Mammary epithelial cell (primary cell): ENCODE data around the gene CCDC33.

ENCODE experiments used
- EZH2 ChIP-seq: IDR thresholded peaks from 2 replicates; pipeline ENCODE4 v1.6.1; 2012; ENCODE audit warnings: low read length, inconsistent platforms, borderline replicate concordance
- TF ChIP-seq, protein P1 (sequence below), 2 donors: IDR thresholded peaks in 1 of 2; conservative IDR thresholded peaks in 1 of 2; 2 replicates each; pipeline ENCODE4 v1.5.1; 2011 to 2012; ENCODE audit warnings: inconsistent platforms in 2 of 2, low read length in 2 of 2, mild to moderate bottlenecking in 2 of 2, control low read depth in 1 of 2, low read depth in 1 of 2; ENCODE audit not compliant: insufficient read depth in 1 of 2; ENCODE audit errors: extremely low read depth in 1 of 2

- TF ChIP-seq, protein P1, sequence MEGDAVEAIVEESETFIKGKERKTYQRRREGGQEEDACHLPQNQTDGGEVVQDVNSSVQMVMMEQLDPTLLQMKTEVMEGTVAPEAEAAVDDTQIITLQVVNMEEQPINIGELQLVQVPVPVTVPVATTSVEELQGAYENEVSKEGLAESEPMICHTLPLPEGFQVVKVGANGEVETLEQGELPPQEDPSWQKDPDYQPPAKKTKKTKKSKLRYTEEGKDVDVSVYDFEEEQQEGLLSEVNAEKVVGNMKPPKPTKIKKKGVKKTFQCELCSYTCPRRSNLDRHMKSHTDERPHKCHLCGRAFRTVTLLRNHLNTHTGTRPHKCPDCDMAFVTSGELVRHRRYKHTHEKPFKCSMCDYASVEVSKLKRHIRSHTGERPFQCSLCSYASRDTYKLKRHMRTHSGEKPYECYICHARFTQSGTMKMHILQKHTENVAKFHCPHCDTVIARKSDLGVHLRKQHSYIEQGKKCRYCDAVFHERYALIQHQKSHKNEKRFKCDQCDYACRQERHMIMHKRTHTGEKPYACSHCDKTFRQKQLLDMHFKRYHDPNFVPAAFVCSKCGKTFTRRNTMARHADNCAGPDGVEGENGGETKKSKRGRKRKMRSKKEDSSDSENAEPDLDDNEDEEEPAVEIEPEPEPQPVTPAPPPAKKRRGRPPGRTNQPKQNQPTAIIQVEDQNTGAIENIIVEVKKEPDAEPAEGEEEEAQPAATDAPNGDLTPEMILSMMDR (conservative IDR thresholded peaks at IDR 0.05 in 1 of 2, IDR thresholded peaks at IDR 0.05 in 1 of 2; ENCODE audit: extremely low read depth in 1 of 2, insufficient read depth in 1 of 2, low read depth in 1 of 2, low read length in 2 of 2), result no peak
- no peak for TF ChIP-seq EZH2
These were observed 142.7 kb downstream of the CCDC33 start for GRCh38 chr15:74378848-74379247.
